ENCODE measurements around the gene EGFR.

GRCh38 chr7:55163733-55164132 lies 144.9 kb downstream of the EGFR start:
- no peak for TF ChIP-seq CTCF (IDR thresholded peaks at IDR 0.05; ENCODE audit: poor library complexity)
- no peak for TF ChIP-seq EZH2phosphoT487 (IDR thresholded peaks at IDR 0.05; ENCODE audit: low read depth, severe bottlenecking, unreplicated experiment)

Measured in hepatocyte (in vitro differentiated cells).